ENCODE data around the gene VAPA.
"Not testable (repeated sequence)": the region's sequence is repeated elsewhere in the genome, so short reads cannot be mapped to it uniquely, and the experiment has no call there.

Gene VAPA

GRCh38 chr18:9886005-9886348, 27.8 kb upstream of the VAPA start:
- DNase-seq, result no peak

GRCh38 chr18:9887992-9888391, 25.8 kb upstream of the VAPA start:
- DNase-seq, result no peak

- DNase-seq, result no peak
These were observed 23.6 kb upstream of the VAPA start for GRCh38 chr18:9890196-9890595.

DNA sequence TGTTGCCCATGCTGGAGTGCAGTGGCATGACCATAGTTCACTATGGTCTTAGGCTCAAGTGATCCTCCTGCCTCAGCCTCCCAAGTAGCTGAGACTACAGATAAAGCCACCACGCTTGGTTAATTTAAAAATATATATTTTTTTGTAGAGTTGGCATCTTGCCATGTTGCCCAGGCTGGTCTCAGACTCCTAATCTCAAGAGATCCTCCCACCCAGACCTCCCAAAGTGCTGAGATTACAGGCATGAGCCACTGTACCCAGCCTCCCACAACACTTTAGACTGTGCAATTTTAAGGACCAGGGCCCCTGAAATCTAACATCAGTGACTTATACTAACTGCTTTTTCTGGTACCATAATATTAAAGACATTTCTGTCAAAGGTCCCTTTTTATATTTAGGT, 22.9 kb upstream of the VAPA start:
- DNase-seq, result no peak

- DNase-seq, result not testable (repeated sequence)
These were observed 22.3 kb upstream of the VAPA start for GRCh38 chr18:9891515-9891914.

DNA sequence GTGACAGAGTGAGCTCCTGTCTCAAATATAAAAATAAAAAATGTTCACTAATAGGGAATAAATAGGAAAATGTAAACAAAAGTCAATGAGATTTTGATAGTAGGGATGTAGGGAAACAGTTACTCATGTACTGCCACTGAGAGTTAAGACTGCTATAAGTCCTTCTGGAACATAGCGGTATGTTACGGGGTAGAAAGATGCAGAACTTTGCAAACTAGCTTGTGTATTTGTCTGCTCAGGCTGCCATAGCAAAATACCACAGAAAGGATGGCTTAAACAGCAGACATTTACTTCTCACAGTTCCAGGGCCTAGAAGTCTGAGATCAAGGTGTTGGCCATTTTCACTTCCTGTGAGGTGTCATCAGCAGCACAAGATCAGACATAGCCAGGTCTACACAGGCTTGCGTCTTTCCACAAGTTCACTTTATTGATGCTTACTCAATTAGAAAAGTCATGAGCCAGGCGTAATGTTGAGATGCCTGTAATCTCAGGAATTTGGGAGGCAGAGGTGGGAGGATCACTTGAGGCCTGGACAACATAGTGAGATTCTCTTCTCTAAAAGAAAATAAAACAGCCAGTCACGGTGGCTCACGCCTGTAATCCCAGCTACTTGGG, 19.3 kb upstream of the VAPA start:
- DNase-seq, result no peak

DNA sequence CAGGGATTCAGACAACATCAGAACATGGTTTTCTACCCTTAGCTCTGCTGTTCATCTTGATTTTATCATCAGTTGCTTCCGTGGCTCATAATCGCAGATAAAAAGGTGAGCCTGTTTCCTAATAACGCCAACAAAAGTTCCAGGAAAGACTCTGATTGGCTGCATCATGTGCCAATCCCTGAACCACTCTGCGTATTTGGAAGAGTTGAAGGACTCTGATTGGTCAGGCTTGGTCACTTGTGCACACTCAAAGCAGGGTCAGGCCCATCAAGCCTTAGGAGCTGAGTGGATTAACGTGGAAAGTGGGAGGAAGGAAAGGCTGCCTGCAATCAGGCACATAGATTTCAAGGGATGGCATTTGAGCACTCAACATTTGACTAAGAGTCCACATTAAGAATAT, 16.7 kb upstream of the VAPA start:
- no peak for DNase-seq

GRCh38 chr18:9897787-9898291, 16.0 kb upstream of the VAPA start:
- DNase-seq, result not testable (repeated sequence)

DNA sequence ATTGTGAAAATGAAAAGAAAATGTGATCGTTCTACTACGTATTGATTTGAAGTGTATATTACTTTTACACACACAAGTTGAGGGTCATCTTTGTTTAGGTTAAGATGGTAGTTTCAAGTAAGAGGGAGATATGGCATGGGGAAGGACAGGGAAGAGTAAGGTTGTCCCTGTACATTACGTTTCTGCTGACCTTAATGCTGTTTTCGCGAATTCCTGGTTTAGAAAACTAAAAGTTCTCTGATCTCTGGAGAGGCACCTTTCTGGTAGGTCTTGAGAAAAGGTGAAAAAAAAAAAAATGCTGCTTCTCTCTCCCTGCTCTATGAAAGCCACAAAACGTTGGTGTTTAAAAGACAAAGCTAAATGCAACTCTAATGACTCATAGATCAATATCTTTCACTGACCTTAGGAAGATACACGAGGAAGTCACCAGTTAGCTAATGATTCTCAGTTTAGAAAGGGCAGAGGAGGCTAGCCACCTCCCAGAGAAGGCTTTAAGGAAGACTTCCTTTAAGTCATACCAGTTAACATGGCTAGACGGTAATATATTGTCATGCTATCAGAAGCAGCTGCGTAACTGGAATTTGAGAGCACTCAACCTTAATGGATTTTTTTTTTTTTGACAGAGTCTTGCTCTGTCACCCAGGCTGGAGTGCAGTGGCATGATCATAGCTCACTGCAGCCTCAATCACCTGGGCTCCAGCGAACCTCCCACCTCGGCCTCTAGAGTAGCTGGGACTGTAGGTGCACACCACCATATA, 14.8 kb upstream of the VAPA start:
- no peak for DNase-seq

DNA sequence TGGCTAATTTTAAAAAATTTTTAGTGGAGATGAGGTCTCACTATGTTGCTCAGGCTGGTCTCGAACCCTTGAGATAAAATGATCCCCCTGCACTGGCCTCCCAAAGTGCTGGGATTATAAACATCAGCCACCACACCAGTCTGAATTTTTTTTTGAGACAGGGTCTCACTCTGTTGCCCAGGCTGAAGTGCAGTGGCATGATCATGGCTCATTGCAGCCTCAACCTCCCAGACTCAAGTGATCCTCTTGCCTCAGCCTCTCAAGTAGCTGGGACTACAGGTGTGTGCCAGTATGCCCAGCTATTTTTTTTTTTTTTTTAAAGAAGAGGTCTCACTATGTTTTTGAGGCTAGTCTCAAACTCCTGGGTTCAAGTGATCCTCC, 14.3 kb upstream of the VAPA start:
- not testable (repeated sequence) for DNase-seq

DNA sequence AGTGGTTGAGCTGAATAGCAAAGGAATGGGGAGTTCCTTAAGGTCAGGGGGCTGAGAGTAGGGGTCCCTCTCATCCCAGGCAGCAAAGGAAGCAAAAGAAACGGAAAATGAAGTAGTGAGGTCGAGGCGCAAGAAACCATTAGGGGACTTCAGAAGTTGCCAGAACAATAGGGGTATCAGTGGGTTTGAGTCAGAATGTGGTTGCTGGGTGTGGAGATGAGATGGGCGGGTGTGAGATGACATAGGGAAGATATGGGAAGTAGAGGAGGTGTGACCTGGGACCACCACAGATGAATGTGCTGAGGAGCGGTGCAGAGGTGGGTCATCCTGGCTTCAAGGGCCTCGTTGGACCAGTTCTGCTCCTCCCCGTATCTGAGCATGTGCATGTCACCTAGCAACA, 13.1 kb upstream of the VAPA start:
- DNase-seq, result no peak

DNA sequence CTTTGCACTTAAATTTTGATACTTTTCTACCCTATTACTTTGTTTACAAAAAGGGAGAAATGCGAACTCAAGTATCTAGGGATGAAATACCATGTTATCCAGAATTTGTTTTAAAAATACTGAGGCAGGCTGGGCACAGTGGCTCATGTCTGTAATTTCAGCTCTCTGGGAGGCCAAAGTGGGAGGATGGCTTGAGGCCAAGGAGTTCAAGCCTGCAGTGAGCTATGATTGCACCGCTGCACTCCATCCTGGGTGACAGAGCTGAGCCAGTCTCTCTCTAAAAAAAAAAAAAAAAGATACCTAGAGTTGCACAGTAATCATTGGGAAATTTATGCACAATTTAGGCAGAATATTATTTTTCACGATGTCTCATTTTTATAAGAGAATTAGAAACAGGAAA, 12.4 kb upstream of the VAPA start:
- DNase-seq, result no peak

- not testable (repeated sequence) for DNase-seq
These were observed 11.6 kb upstream of the VAPA start for GRCh38 chr18:9902264-9902663.

- DNase-seq, result no peak
These were observed 11.0 kb upstream of the VAPA start for GRCh38 chr18:9902832-9903231.

DNA sequence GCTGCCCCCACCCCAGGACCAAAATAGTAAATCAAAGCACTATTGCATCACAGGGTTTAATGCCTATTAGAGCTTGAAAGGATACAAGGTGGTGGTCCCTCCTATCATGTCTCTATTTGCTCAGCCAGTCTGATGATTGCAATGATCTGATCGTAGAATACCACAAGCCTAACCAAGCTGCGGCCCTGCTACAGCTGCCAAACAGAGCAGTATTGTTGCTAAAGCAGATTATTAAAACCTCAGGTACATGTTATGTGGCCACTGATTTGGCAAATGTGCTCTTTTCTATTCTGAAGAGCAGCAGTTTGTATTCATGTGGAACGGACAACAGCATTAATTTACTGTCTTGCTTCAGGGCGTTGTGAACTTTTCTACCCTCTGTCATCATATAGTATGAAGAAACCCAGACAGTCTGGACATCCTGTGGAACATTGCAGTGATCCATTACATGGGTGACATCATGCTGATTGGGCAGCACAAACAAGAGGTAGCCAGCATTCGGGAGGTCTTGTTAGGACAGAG, 8.4 kb upstream of the VAPA start:
- DNase-seq, result no peak

DNA sequence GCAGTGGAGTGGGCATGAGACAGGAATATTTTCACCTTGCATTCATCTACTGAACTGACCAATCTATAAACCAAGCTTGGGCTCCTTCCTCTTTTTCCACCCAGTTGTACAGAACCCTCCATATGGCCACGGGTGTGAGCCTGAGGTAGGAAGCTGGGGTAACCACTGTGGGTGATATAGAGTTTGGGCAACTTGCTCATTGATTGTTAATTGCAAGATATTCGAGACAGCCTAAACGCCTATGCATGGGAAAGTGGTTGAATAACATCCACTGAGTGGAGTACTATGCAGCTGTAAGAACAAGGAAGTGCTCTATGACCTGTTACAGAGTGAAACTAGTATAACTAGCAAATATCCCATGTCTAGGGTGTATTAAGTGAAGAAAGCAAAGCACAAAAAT, 7.3 kb upstream of the VAPA start:
- DNase-seq, result no peak

DNA sequence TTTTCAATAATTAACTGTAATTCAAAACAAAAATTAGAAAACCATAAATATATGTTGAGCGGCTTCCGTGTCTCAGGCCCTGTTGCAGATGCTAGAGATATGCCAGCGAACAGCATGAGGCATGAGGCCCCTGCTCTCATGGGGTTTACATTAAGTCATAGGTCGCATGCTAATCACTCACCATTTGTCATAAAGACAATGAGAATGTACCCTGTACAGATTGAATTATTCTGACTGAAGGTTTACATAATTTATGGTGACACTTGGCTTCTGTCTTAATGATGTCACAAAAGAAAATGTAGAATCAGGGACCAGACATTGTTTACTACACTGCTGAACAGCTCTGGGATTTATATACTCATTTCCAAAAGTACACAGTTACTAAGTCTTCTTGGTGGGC, 5.9 kb upstream of the VAPA start:
- DNase-seq, result no peak

GRCh38 chr18:9910071-9910470, 3.7 kb upstream of the VAPA start:
- DNase-seq, result no peak

DNA sequence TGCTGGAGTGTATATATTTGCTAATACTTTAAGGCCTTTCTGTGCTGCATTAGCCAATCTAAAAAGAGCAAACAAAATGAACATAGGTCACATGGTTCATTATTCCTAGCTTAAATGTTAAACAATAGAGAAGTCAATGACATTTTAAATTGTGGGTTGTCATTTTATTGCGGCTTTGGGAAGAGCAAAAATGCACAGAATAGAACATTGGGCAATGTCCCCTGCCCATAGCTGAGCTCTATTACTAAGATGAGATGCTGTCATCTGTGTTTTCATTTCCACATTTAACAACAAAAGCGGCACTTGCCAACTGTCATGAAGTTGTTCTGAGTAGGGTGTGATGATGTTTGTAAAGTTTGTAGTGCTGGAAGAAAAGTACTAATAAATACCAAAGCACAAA, 3.2 kb upstream of the VAPA start:
- DNase-seq, result no peak

DNA sequence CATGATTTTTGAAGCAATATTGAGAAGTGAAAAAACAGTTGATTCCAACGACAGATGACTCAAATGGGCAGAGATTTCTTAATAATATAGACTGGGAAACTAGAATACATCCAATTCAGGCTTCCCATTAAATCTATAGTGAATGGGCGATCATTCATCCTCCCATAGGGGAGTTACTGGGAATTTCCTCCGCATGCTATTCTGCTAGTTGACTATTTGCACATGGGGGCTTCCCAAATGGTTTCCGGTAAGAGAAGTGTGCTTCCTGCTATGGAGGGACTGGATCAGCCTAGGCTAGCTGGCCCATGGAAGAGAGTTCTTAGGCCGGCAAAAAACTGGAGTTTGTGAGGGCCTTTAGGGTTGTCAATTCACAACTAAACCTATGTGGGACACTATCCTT, 2.6 kb upstream of the VAPA start:
- DNase-seq, result no peak

DNA sequence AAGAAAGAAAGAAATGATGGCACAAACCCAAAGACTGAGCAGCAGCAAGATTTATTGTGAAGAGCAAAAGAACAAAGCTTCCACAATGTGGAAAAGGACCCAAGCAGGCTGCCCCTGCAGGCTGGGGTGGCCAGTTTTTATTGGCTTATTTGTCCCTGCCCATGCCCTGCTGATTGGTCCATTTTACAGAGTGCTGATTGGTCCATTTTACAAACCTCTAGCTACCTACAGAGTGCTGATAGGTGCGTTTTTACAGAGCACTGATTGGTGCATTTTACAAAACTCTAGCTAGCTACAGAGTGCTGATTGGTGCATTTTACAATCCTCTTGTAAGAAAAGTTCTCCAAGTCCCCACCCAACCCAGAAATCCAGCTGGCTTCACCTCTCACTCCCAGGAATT, 1.5 kb upstream of the VAPA start:
- DNase-seq, result not testable (repeated sequence)

DNA sequence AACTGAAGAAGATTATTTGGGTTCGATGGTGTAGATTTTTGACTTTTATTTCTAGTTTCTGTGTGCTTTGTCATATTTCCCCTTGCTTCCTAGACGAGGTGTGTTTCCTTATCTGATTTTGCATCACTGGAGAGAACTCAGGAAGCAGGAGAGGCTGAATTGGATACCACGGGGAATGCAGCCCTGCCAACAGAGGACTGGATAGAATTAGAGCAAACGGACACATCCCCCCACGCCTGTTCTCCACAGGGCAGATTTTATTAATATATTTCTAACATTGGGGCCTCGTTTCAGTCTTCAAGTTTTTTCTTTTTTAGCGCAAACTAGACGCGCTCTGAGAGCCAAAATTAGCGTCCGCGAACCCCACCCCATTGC, 678 bp upstream of the VAPA start:
- DNase-seq, result no peak

DNA sequence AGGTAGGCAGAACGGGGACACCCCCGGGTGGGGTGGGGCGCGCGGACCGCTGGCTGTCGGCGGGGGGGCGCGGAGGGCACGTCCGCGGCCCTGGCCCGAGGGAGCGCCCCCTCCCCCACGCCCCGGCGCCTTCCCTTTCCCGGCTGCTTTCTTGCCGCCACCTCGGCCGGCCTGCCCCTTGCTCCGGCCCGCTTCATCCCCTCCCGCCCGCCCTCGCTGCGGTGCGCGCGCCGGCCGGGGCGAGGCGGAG, 443 bp downstream of the VAPA start:
- peak in 1 of 14 donors; percentile 45 for DNase-seq

DNA sequence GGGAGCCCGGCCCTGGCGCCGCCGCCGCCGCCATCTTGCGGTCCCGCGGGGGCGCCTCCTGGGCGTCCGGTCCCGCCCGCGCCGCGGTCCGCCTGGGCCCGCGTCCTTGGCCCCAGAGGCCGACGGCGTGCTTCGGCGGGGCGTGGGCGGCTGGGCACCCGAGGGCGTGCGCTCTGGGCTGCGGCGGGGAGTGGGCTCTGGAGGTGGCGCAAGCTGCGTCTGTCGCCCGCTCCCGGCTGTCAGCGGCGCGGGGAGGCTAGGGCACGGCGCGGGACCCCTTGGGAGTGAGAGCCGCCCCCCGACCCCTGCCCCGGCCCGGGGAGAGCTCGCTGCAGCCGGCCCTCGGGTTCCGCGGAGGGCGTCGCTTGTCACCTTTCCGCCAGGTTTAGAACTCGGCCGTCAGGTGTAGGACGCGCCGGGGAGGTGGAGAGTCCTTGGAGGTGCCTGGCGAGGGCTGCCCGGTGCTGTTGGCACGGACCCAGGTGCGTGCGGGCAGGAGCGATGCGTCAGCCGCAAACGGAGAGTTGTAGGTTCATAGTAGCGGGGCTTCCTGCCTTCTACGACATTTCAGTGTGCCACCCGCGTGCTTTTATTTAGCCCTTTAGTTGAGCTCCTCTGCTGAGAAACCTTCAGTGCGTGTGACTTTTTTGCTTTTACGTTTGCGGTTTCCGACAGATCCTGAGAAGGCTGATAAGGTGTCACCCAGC, 921 bp downstream of the VAPA start:
- DNase-seq, result peak in 12 of 14 donors; percentile 19 to 65 (median 38)

All from C1 segment of cervical spinal cord (tissue), 14 donors.